HFFc6 (cell line): Measurements from ENCODE around the gene RMI2. TPM values are rescaled to one million over a fixed set of nuclear protein-coding genes. Genes with fewer than 3 reads are reported as not detected.
"Not testable (repeated sequence)": the region's sequence is repeated elsewhere in the genome, so short reads cannot be mapped to it uniquely, and the experiment has no call there.

ENCODE experiments used
- DNase-seq: peaks from one replicate; pipeline ENCODE4 v3.0.0-alpha.2; 2018
- H3K27ac Mint-ChIP-seq: 2 replicates; pipeline ENCODE4 v1.8.0; 2020; ENCODE audit warnings: mild to moderate bottlenecking, mixed read lengths
- H3K27me3 Mint-ChIP-seq: 2 replicates; pipeline ENCODE4 v1.8.0; 2021; ENCODE audit warnings: mild to moderate bottlenecking, moderate library complexity, mixed read lengths; ENCODE audit not compliant: insufficient read depth
- H3K36me3 Mint-ChIP-seq: 2 replicates; pipeline ENCODE4 v1.8.0; 2021; ENCODE audit warnings: low read depth, mixed read lengths
- H3K4me1 Mint-ChIP-seq: 2 replicates; pipeline ENCODE4 v1.8.0; 2020; ENCODE audit warnings: low read depth, mixed read lengths
- H3K4me3 Mint-ChIP-seq: 2 replicates; pipeline ENCODE4 v1.8.0; 2020; ENCODE audit warnings: mild to moderate bottlenecking, moderate library complexity, mixed read lengths
- H3K9me3 Mint-ChIP-seq: 2 replicates; pipeline ENCODE4 v1.8.0; 2020; ENCODE audit warnings: mild to moderate bottlenecking, mixed read lengths
- total RNA-seq, 6 experiments: library from RNA; stranded (reverse); fragmentation: NEBNext Ultra II Directional; extraction: Animal tissue kit (Norgen Biotek cat#: 25700); gene quantifications; 2 replicates in 1 of 6; 3 replicates in 5 of 6; pipeline ENCODE4 v1.2.3, GENCODE V29; 2021
- TF ChIP-seq, protein P1 (sequence below): fragments of 200-600 bp; sonication (generic); IDR thresholded peaks from 2 replicates; pipeline ENCODE4 v1.5.0; 2021; ENCODE audit warnings: antibody characterized with exemption, mild to moderate bottlenecking

Gene RMI2
- total RNA-seq, 6 experiments from 2014 or later = 7.3 to 16.2 (median 14.2) TPM

- H3K27ac Mint-ChIP-seq = peak overlapping the region; percentile 25
- TF ChIP-seq, protein P1, sequence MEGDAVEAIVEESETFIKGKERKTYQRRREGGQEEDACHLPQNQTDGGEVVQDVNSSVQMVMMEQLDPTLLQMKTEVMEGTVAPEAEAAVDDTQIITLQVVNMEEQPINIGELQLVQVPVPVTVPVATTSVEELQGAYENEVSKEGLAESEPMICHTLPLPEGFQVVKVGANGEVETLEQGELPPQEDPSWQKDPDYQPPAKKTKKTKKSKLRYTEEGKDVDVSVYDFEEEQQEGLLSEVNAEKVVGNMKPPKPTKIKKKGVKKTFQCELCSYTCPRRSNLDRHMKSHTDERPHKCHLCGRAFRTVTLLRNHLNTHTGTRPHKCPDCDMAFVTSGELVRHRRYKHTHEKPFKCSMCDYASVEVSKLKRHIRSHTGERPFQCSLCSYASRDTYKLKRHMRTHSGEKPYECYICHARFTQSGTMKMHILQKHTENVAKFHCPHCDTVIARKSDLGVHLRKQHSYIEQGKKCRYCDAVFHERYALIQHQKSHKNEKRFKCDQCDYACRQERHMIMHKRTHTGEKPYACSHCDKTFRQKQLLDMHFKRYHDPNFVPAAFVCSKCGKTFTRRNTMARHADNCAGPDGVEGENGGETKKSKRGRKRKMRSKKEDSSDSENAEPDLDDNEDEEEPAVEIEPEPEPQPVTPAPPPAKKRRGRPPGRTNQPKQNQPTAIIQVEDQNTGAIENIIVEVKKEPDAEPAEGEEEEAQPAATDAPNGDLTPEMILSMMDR = no peak
- peaks cover 85% of the 10 kb centered on the region for H3K4me1 Mint-ChIP-seq
These were observed 16.6 kb downstream of the RMI2 start for GRCh38 chr16:11361701-11362451.

DNA sequence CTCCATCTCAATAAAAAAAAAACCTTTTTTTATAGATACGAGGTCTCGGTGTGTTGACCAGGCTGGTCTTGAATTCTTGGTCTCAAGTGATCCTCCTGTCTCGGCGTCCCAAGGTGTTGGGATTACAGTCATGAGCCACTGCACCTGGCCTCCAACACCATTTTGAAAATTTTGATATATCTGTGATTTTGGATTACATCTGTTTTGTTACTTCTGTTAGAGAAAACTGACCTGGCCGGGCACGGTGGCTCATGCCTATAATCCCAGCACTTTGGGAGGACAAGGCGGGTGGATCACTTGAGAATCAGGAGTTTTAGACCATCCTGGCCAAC lies 18.6 kb downstream of the RMI2 start:
- no peaks in the 10 kb centered on the region for H3K9me3 Mint-ChIP-seq
- H3K27ac Mint-ChIP-seq = peak overlapping the region; percentile 80
- no peaks in the 10 kb centered on the region for H3K36me3 Mint-ChIP-seq
- H3K4me1 Mint-ChIP-seq = peaks cover 71% of the 10 kb centered on the region
- TF ChIP-seq, protein P1 = no peak
- H3K4me3 Mint-ChIP-seq = no peak overlapping the region
- no peaks in the 10 kb centered on the region for H3K27me3 Mint-ChIP-seq
- no peak for DNase-seq

More at GRCh38 chr16:11361701-11362451, 16.6 kb downstream of the RMI2 start:
- Mint-ChIP-seq H3K4me3 (peak overlapping the region; percentile 18), H3K9me3 (no peaks in the 10 kb centered on the region), H3K36me3 (no peaks in the 10 kb centered on the region), H3K27me3 (no peaks in the 10 kb centered on the region)
- DNase-seq = peak; percentile 35

DNA sequence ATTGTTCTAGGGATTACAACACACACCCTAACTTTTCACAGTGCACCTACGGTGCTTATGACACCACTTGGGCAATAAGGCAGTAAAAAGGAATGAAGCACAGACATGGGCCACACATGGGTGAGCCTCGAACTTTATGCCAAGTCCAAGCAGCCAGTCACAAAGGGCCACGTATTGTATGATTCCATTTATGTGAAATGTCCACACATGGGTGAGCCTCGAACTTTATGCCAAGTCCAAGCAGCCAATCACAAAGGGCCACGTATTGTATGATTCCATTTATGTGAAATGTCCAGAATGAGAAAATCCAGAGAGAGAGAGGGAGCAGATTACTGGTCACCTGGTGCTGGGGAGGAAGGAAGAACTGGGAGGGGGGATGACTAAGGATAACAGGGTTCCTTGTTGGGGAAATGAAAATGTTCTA lies 22.2 kb downstream of the RMI2 start:
- Mint-ChIP-seq H3K9me3 (no peaks in the 10 kb centered on the region), H3K27ac (no peak overlapping the region), H3K36me3 (no peaks in the 10 kb centered on the region), H3K27me3 (no peaks in the 10 kb centered on the region), H3K4me3 (no peak overlapping the region), H3K4me1 (peaks cover 35% of the 10 kb centered on the region)
- TF ChIP-seq, protein P1 = no peak
- DNase-seq = no peak

GRCh38 chr16:11370084-11370931 lies 25.0 kb downstream of the RMI2 start:
- no peaks in the 10 kb centered on the region for H3K9me3 Mint-ChIP-seq
- TF ChIP-seq, protein P1 = no peak
- no peak overlapping the region for H3K27ac Mint-ChIP-seq
- peaks cover 10% of the 10 kb centered on the region for H3K4me1 Mint-ChIP-seq
- no peak for DNase-seq
- no peak overlapping the region for H3K4me3 Mint-ChIP-seq
- H3K27me3 Mint-ChIP-seq = no peaks in the 10 kb centered on the region
- no peaks in the 10 kb centered on the region for H3K36me3 Mint-ChIP-seq

DNA sequence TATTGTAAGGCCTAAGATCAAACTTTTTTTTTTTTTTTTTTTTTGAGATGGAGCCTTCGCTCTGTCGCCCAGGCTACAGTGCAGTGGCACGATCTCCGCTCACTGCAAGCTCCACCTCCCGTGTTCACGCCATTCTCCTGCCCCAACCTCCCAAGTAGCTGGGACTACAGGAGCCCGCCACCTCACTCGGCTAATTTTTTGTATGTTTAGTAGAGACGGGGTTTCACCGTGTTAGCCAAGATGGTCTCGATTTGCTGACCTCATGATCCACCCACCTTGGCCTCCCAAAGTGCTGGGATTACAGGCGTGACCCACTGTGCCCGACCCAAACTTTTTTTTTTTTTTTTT lies 25.6 kb downstream of the RMI2 start:
- not testable (repeated sequence) for H3K9me3 Mint-ChIP-seq, H3K36me3 Mint-ChIP-seq, H3K4me1 Mint-ChIP-seq, DNase-seq, H3K27ac Mint-ChIP-seq, H3K4me3 Mint-ChIP-seq, H3K27me3 Mint-ChIP-seq
